HG03135 (cell line): Measurements from ENCODE around the gene TBL1X.
"Not testable (repeated sequence)": the region's sequence is repeated elsewhere in the genome, so short reads cannot be mapped to it uniquely, and the experiment has no call there.

Source experiments
- ATAC-seq: cut with Tn5 transposase; IDR thresholded peaks from one replicate; pipeline ENCODE4 v1.9.1; 2021; ENCODE audit warnings: mild to moderate bottlenecking, moderate library complexity; ENCODE audit not compliant: unreplicated experiment

Gene TBL1X

GRCh38 chrX:9532349-9532748, 67.5 kb downstream of the TBL1X start:
- ATAC-seq, result no peak

- ATAC-seq, result no peak
Observed at GRCh38 chrX:9533611-9534010, 68.8 kb downstream of the TBL1X start.

GRCh38 chrX:9534686-9535085, 69.8 kb downstream of the TBL1X start:
- no peak for ATAC-seq

- ATAC-seq, result no peak
Observed at GRCh38 chrX:9535101-9535500, 70.2 kb downstream of the TBL1X start.

- not testable (repeated sequence) for ATAC-seq
Observed at GRCh38 chrX:9536156-9536555, 71.3 kb downstream of the TBL1X start.

- ATAC-seq, result no peak
Observed at GRCh38 chrX:9537781-9538180, 72.9 kb downstream of the TBL1X start.

GRCh38 chrX:9538544-9539045, 73.7 kb downstream of the TBL1X start:
- no peak for ATAC-seq

- no peak for ATAC-seq
Observed at GRCh38 chrX:9539605-9540387, 74.9 kb downstream of the TBL1X start.

GRCh38 chrX:9542106-9542760, 77.4 kb downstream of the TBL1X start:
- no peak for ATAC-seq

- ATAC-seq, result no peak
Observed at GRCh38 chrX:9542761-9543111, 77.9 kb downstream of the TBL1X start.

GRCh38 chrX:9555354-9555753, 90.5 kb downstream of the TBL1X start:
- no peak for ATAC-seq

GRCh38 chrX:9557091-9557490, 92.2 kb downstream of the TBL1X start:
- ATAC-seq, result no peak

GRCh38 chrX:9557521-9557920, 92.7 kb downstream of the TBL1X start:
- no peak for ATAC-seq

- ATAC-seq, result no peak
Observed at GRCh38 chrX:9558615-9559014, 93.8 kb downstream of the TBL1X start.

GRCh38 chrX:9560219-9560618, 95.4 kb downstream of the TBL1X start:
- ATAC-seq, result no peak

GRCh38 chrX:9561199-9561598, 96.3 kb downstream of the TBL1X start:
- ATAC-seq, result no peak

GRCh38 chrX:9562851-9563250, 98.0 kb downstream of the TBL1X start:
- no peak for ATAC-seq

GRCh38 chrX:9566150-9566621, 101.3 kb downstream of the TBL1X start:
- ATAC-seq, result no peak

GRCh38 chrX:9569876-9570301, 105.0 kb downstream of the TBL1X start:
- no peak for ATAC-seq

GRCh38 chrX:9573282-9574106, 108.6 kb downstream of the TBL1X start:
- ATAC-seq, result no peak

- no peak for ATAC-seq
Observed at GRCh38 chrX:9576059-9576458, 111.2 kb downstream of the TBL1X start.
